HG03175 (cell line): ENCODE data around the gene PRSS21.

ENCODE experiments used
- ATAC-seq: cut with Tn5 transposase; IDR thresholded peaks from one replicate; pipeline ENCODE4 v1.9.1; 2021; ENCODE audit warnings: mild to moderate bottlenecking, moderate library complexity; ENCODE audit not compliant: unreplicated experiment

Gene PRSS21

DNA sequence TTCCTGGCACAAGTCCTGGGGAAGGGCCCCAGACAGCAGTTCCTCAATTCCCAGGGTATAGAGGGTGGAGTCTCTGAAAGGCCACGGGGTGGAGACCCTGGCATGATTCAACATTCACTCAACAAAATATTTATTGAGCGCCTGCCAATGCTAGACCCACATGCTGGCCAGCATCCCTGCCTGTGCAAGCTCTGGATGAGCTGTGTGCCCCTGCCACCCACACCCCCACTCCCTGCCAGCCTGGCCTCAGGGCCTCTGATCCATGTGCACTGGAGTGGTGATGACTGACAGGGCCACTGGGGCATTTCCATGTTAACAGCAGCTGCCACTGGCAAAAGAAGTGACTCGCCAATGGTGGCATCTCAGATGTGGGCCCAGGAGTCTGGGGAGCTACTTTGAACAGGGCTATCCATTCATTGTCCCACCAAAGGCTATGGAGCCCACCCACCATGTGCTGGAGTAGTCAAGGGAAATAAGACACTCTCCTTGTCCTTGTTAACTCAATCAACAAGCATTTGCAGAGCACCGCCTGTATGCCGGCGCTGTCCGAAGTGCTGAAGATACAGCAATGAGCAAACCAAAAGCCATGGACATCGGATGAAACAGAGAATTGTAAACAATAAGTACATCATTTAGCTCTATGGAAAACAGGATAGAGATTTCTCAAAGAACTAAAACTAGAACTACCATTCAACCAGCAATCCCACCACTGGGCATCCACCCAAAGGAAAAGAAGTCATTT lies 44.0 kb downstream of the PRSS21 start:
- no peak for ATAC-seq

DNA sequence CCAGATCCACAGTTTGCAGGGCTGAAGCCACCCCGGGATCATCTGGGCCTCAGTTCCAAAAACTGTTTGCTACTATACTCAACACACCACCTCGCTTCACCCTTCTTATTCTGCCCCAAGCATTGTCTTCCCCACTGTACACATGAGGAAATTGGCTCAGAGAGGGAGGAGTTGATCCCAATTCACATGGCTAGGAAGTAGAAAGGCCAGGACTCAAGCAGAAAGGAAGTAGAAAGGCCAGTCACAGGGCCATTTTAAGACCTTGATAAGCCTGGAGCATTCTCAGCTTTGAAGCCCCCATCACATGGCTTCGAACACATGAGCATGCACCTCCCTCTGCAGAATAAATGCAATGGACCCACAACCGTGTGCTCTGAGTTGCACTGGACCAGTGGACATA lies 48.6 kb downstream of the PRSS21 start:
- ATAC-seq = no peak

DNA sequence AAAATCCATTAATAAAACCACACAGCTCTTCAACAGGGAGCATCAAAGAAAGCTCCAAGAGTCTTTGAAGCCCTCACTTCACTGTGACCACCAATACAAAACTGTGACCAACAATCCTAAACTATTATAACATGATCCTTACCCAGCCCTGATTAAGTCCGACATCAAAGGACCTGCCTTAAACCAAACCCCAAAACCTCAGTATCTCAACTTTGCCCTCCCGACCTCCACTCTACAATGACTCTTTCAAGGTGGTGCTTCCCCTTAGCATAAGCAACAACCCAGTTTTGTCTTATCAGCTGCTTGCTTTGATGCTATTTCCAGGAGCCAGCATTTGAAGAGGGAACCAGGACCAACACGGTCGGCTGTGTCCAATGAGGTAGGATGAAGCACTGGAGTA lies 49.4 kb downstream of the PRSS21 start:
- no peak for ATAC-seq

DNA sequence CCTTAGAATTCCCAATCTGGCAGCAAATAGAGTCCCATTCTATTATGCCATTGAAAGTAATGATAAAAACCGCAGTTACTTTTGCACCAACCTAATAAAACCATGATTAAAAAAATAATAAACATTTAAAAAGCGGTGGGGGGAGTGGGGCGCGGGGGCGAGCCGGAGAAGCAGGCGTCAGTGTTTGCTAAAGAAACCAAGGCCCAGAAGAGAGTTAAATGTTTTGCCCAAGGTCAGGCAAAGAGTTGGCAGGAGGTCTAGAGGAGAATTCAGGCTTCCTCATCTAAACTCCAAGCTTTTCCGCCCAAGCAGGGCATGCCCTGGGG lies 50.6 kb downstream of the PRSS21 start:
- ATAC-seq = no peak

DNA sequence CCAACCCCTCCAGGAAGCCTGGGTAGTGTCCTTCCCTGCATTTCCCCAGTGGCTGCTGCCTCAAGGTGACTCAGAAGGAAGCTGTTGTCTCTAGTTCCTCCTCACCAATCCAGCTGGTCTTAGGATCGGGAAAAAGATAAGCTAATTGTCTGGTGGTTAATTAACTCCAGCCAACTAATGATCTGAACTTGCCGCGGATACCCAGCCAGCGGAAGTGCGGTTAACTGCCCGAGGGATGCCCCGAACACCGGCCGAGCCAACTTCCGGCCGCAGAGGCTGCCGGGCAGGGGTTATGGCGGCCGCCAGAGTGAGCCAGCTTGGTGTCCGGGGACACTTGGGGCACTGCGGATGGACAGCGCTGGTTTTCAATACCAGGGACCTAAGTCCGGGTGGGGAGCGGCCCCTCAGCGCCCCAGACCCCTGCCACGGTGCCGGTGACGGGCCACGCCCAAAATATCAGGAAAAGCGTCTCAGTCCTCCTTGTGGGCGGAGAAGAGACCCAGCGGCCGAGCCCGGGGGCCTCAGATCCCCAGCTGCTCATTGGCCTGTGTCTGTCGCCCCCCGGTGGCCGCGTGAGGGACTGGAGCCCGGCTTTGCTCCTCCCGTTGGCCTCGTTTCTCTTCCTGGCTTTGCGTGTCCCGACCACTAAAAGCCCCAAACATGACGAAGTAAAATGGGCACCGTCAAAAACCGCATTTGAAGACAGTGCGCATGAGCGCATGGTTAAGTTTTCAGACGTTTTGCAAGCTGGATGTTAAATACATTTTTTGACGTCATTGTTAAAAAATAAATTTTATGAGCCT lies 51.2 kb downstream of the PRSS21 start:
- ATAC-seq = peak; percentile 91
